SK-N-MC (cell line): ENCODE data around the gene OR10H1.
"Not testable (repeated sequence)": the region's sequence is repeated elsewhere in the genome, so short reads cannot be mapped to it uniquely, and the experiment has no call there.

Source experiments
- DNase-seq: peaks from one replicate; pipeline ENCODE4 v3.0.0-alpha.2; 2011; ENCODE audit warnings: low read depth, low spot score
- H3K27ac ChIP-seq: fragments of 200-600 bp; sonication (generic); 2 replicates; pipeline ENCODE4 v1.5.1; 2016; ENCODE audit warnings: mixed run types
- H3K36me3 ChIP-seq: fragments of 200-600 bp; sonication (generic); 2 replicates; pipeline ENCODE4 v1.6.1; 2017; ENCODE audit warnings: antibody characterized with exemption, low read length, mixed read lengths; ENCODE audit not compliant: insufficient read depth
- H3K4me3 ChIP-seq: fragments of 200-600 bp; sonication (generic); 2 replicates; pipeline ENCODE4 v1.5.1; 2016
- H3K9ac ChIP-seq: fragments of 200-600 bp; sonication (generic); 2 replicates; pipeline ENCODE4 v1.8.0; 2017; ENCODE audit warnings: mixed run types, mixed read lengths; ENCODE audit not compliant: insufficient read length
- H3K9me3 ChIP-seq: fragments of 200-600 bp; sonication (generic); 2 replicates; pipeline ENCODE4 v1.6.1; 2017; ENCODE audit warnings: low read depth, mild to moderate bottlenecking, antibody characterized with exemption, low read length, moderate library complexity, mixed read lengths
- EZH2 ChIP-seq: fragments of 200-600 bp; sonication (generic); IDR thresholded peaks from one replicate; pipeline ENCODE4 v1.6.1; 2017; ENCODE audit warnings: antibody characterized with exemption
- FOXP2 ChIP-seq: optimal IDR thresholded peaks from 2 replicates; pipeline ENCODE3; 2011; ENCODE audit warnings: mild to moderate bottlenecking, moderate library complexity; ENCODE audit not compliant: insufficient read depth; ENCODE audit errors: extremely low read length, control extremely low read depth
- POLR2AphosphoS5 ChIP-seq: IDR thresholded peaks from 2 replicates; pipeline ENCODE4 v1.6.1; 2012; ENCODE audit warnings: mild to moderate bottlenecking, low read depth, low read length, borderline replicate concordance

OR10H1 gene

DNA sequence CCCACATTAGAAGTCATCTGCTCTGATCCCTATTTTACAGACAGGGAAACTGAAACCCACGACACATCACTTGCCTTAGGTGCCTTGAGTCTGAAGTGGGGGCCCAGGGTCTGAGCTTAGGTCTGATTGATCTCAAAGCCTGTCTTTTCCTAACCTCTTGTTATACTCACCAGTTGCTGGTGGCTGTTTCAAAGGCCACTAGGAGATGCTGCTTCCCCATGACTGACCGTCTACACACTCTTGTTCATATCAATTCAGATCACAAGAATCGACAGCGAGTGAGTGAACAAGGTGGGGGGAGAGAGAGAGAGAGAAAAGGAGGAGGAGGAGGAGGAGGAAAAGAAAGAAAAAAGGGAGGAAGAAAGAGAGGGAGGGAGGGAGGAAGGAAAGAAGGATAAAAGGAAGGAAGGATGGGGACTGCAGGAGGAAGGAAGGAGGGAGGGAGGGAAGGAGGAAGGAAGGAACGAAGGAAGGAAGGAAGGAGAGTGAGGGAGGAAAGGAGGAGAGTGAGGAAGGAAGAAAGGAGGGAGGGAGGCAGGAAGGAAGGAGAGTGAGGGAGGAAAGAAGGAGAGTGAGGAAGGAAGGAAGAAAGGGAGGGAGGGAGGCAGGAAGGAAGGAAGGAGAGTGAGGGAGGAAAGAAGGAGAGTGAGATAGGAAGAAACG, 3.3 kb downstream of the OR10H1 start:
- no peak overlapping the region for H3K4me3 ChIP-seq
- H3K27ac ChIP-seq, result no peak overlapping the region
- no peak for TF ChIP-seq EZH2
- no peak for TF ChIP-seq POLR2AphosphoS5
- TF ChIP-seq FOXP2, result no peak
- H3K9me3 ChIP-seq, result no peaks in the 10 kb centered on the region
- no peaks in the 10 kb centered on the region for H3K36me3 ChIP-seq
- no peak overlapping the region for H3K9ac ChIP-seq
- DNase-seq, result no peak

GRCh38 chr19:15811476-15811875, 4.0 kb downstream of the OR10H1 start:
- no peak for DNase-seq
- Histone ChIP-seq H3K9ac (no peak overlapping the region), H3K9me3 (no peaks in the 10 kb centered on the region), H3K27ac (no peak overlapping the region), H3K36me3 (no peaks in the 10 kb centered on the region), H3K4me3 (no peak overlapping the region)
- no peak for TF ChIP-seq POLR2AphosphoS5

DNA sequence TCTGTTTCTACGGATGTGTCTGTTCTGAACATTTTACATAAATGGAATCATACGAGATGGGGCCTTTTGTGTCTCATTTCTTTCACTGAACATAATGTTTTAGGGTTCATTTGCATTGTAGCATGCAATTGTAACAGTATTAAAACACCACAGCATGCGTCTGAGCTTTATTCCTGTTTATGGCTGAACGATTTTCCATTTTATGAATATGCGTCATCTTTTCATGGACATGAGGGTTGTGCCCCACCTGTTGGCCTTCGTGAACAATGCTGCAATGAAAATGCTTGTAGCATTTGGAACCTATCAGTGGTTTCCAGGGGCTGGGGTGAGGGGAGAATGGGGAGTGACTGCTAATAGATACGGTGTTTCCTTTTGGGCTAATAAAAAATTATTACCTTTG, 5.1 kb downstream of the OR10H1 start:
- H3K9me3 ChIP-seq, result no peaks in the 10 kb centered on the region
- TF ChIP-seq EZH2, result no peak
- no peak for TF ChIP-seq FOXP2
- TF ChIP-seq POLR2AphosphoS5, result no peak
- no peak overlapping the region for H3K9ac ChIP-seq
- H3K4me3 ChIP-seq, result no peak overlapping the region
- no peak for DNase-seq
- H3K36me3 ChIP-seq, result no peaks in the 10 kb centered on the region
- H3K27ac ChIP-seq, result no peak overlapping the region

GRCh38 chr19:15794279-15794678, 21.2 kb downstream of the OR10H1 start:
- H3K9ac ChIP-seq, DNase-seq, H3K36me3 ChIP-seq, H3K4me3 ChIP-seq, H3K9me3 ChIP-seq, H3K27ac ChIP-seq: not testable (repeated sequence)

DNA sequence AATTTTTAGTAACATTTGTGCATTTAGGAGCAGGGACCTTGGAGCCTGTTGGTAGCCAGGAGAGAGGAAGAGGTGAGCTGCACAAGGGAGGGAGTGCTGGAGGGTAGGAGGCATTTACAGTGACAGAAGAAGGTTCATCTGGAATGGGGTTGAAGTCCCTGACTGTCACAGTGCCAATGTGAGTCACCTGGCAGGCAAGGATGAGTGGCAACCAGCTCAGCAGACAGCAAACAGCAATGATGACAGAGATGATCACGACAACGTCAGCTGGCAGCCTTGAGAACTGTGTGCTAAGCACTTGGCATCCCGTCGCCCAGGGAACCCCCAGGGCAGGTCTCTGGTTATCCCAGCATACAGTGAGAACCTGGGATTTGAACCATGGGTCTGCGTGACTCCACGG, 25.4 kb downstream of the OR10H1 start:
- TF ChIP-seq POLR2AphosphoS5 (no peak), EZH2 (no peak), FOXP2 (no peak)
- no peaks in the 10 kb centered on the region for H3K9me3 ChIP-seq

GRCh38 chr19:15788594-15789270, 26.7 kb downstream of the OR10H1 start:
- H3K9ac ChIP-seq, result no peak overlapping the region
- H3K4me3 ChIP-seq, result no peak overlapping the region
- H3K9me3 ChIP-seq, result no peaks in the 10 kb centered on the region
- no peak overlapping the region for H3K27ac ChIP-seq
- H3K36me3 ChIP-seq, result no peaks in the 10 kb centered on the region
- no peak for TF ChIP-seq EZH2
- TF ChIP-seq FOXP2, result no peak
- TF ChIP-seq POLR2AphosphoS5, result no peak
- no peak for DNase-seq

More for the DNA sequence above, 25.4 kb downstream of the OR10H1 start:
- H3K36me3 ChIP-seq, result no peaks in the 10 kb centered on the region
- no peak overlapping the region for H3K27ac ChIP-seq
- H3K9ac ChIP-seq, result no peak overlapping the region
- no peak for DNase-seq
- H3K4me3 ChIP-seq, result no peak overlapping the region

DNA sequence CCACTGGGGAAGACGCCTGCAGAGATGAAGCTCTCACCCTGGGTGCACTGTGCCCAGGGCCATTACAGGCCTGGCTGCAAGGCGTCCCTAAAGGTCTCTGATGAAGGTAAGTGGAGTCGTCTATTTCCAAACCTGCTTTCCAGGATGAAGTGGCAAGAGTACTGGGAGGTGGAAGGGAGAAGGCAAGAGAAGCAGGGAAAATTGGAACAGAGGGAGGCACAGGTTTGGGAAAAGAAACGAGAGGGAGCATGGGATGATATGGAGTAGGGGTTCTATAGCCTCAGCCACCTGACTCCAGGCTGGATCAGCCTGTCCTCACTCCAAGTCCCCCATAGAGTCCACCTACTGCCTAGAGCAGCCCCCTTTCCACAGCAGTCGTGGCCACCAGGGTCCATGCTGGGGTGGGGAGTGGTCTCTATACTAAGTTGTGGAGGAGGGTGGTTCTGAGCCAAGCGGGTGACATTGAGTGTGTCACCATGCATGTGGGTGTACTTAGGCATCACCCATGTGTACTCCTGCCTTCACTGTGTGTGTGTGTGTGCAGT, 27.8 kb downstream of the OR10H1 start, which contains the start of gene OR10H5:
TSS of gene OR10H5 (plus strand) at position 51 of the 545 bp plus-strand sequence. CDS start 6,388 bp downstream, outside the sequence.
- no peak for DNase-seq
- Histone ChIP-seq H3K27ac (no peak within 1 kb of the TSS), H3K4me3 (no peak within 1 kb of the TSS), H3K9me3 (no peaks in the 10 kb centered on the region), H3K9ac (no peak within 1 kb of the TSS), H3K36me3 (no peaks in the 10 kb centered on the region)
- no peak for TF ChIP-seq POLR2AphosphoS5
- no peak for TF ChIP-seq FOXP2
- TF ChIP-seq EZH2, result no peak

DNA sequence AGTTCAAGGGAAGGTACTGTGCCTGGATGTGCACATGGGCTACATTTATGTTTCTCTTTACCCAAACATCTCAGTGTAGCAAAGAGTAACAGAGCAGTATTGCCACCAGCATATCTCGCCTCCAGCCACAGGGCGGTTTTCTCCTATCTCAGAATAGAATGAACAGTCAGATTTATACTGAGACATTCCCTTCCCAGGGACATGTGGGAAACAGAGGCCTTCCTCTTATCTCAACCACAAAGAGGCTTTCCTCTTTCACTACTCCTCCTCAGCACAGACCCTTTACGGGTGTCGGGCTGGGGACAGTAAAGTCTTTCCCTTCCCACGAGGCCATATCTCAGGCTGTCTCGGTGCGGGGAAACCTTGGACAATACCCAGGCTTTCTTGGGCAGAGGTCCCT, 32.6 kb downstream of the OR10H1 start:
- not testable (repeated sequence) for H3K4me3 ChIP-seq, H3K27ac ChIP-seq, DNase-seq, H3K9me3 ChIP-seq, H3K9ac ChIP-seq, H3K36me3 ChIP-seq

GRCh38 chr19:15782211-15782610, 33.3 kb downstream of the OR10H1 start:
- TF ChIP-seq EZH2, result no peak
- TF ChIP-seq POLR2AphosphoS5, result no peak
- no peak for TF ChIP-seq FOXP2
- no peak overlapping the region for H3K4me3 ChIP-seq

GRCh38 chr19:15781661-15782060, 33.8 kb downstream of the OR10H1 start:
- DNase-seq, result no peak
- TF ChIP-seq POLR2AphosphoS5 (no peak), FOXP2 (no peak), EZH2 (no peak)
- Histone ChIP-seq H3K36me3 (no peaks in the 10 kb centered on the region), H3K4me3 (no peak overlapping the region), H3K9ac (no peak overlapping the region), H3K9me3 (no peaks in the 10 kb centered on the region), H3K27ac (no peak overlapping the region)

More at GRCh38 chr19:15782211-15782610, 33.3 kb downstream of the OR10H1 start:
- Histone ChIP-seq H3K9ac (no peak overlapping the region), H3K27ac (no peak overlapping the region), H3K9me3 (no peaks in the 10 kb centered on the region), H3K36me3 (no peaks in the 10 kb centered on the region)
- no peak for DNase-seq
